ENCODE measurements around the gene TCF4.

Gene TCF4

DNA sequence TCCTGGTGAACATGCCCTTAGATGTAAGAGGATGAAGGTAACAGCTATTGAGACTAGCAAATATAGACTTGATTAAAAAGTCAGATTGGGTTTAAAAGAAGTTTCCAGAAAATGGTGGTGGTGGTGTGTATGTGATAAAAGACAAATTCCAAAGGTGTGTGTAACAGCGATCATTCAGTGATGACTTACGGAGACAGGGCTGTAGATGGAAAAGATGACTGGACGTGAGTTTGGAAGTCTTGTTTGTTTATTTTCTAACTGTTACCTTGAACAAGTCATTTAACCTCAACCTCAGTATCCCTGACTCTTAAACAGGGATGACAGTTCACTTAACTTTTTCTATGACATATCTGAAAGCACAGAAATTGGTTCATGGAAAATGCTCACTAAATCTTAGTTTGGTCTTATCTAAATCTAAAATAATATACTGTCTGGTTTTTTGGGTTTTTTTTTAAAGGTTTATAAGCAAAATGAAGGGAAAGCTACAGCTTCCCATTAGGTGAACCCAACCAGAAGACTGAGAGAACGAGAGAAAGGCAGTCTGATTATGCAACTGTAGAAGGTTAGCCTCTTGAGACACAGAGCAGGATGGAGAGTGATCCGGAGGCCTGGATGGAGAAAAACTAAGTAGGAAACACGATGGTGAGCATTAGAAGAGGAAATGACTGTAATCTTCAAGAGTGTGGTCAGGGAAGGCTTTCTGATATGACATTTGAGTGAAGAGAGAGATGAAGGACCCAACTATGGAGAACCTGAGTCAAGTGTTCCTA is 71.9 kb downstream of the TCF4 start:
- peaks cover 75% of the 10 kb centered on the region for H3K79me2 ChIP-seq (ENCODE audit: control insufficient read depth, low read length)
- H3F3A ChIP-seq (ENCODE audit: control insufficient read depth, insufficient read depth), result peaks cover 7% of the 10 kb centered on the region
- no peaks in the 10 kb centered on the region for H3K27me3 ChIP-seq (ENCODE audit: control insufficient read depth, low read length)
- no peak overlapping the region for H3K27ac ChIP-seq (ENCODE audit: low read depth, low read length)
- TF ChIP-seq, protein P1, sequence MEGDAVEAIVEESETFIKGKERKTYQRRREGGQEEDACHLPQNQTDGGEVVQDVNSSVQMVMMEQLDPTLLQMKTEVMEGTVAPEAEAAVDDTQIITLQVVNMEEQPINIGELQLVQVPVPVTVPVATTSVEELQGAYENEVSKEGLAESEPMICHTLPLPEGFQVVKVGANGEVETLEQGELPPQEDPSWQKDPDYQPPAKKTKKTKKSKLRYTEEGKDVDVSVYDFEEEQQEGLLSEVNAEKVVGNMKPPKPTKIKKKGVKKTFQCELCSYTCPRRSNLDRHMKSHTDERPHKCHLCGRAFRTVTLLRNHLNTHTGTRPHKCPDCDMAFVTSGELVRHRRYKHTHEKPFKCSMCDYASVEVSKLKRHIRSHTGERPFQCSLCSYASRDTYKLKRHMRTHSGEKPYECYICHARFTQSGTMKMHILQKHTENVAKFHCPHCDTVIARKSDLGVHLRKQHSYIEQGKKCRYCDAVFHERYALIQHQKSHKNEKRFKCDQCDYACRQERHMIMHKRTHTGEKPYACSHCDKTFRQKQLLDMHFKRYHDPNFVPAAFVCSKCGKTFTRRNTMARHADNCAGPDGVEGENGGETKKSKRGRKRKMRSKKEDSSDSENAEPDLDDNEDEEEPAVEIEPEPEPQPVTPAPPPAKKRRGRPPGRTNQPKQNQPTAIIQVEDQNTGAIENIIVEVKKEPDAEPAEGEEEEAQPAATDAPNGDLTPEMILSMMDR (IDR thresholded peaks at IDR 0.05; ENCODE audit: low read depth, low read length, poor library complexity, severe bottlenecking), result no peak
- no peak for TF ChIP-seq EZH2phosphoT487 (IDR thresholded peaks at IDR 0.05; ENCODE audit: borderline replicate concordance, low read length)
- no peak overlapping the region for H3K4me2 ChIP-seq (ENCODE audit: low read length)
- peaks cover 83% of the 10 kb centered on the region for H3K4me1 ChIP-seq (ENCODE audit: control insufficient read depth, low read length)
- no peaks in the 10 kb centered on the region for H4K20me1 ChIP-seq (ENCODE audit: control insufficient read depth, insufficient read depth, low read depth, low read length)
- no peaks in the 10 kb centered on the region for H3K9me3 ChIP-seq (ENCODE audit: control insufficient read depth, insufficient read depth, low read length)
- no peaks in the 10 kb centered on the region for H3K9me2 ChIP-seq (replicated peaks; ENCODE audit: control insufficient read depth, low read length)
- H3K36me3 ChIP-seq (ENCODE audit: control insufficient read depth, low read length), result peaks cover 7% of the 10 kb centered on the region
- H3K4me3 ChIP-seq (ENCODE audit: low read length), result no peak overlapping the region

DNA sequence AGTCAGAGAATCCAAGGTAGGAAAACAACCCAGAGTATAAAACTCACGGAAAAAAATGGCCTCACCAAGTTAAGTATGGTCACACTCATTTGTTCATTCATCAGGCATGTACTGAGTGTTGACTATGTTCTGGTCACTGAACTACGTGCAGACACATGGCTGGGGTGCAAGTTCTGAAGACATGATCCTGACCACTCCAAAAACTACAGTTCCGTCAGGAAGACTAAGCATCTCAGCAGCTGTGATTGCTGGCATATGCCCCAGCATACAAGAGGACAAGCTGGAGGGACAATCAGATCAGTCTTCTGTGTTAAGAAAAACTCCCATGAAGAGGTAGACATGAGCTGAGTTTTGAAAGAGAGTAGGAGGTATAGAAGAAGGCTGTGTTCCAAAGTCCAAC is 72.8 kb downstream of the TCF4 start:
- H3F3A ChIP-seq (ENCODE audit: control insufficient read depth, insufficient read depth), result peaks cover 14% of the 10 kb centered on the region
- peaks cover 74% of the 10 kb centered on the region for H3K79me2 ChIP-seq (ENCODE audit: control insufficient read depth, low read length)
- no peaks in the 10 kb centered on the region for H3K27me3 ChIP-seq (ENCODE audit: control insufficient read depth, low read length)
- no peaks in the 10 kb centered on the region for H4K20me1 ChIP-seq (ENCODE audit: control insufficient read depth, insufficient read depth, low read depth, low read length)
- no peaks in the 10 kb centered on the region for H3K9me2 ChIP-seq (replicated peaks; ENCODE audit: control insufficient read depth, low read length)
- H3K9me3 ChIP-seq (ENCODE audit: control insufficient read depth, insufficient read depth, low read length), result no peaks in the 10 kb centered on the region
- H3K36me3 ChIP-seq (ENCODE audit: control insufficient read depth, low read length), result peaks cover 7% of the 10 kb centered on the region
- H3K27ac ChIP-seq (ENCODE audit: low read depth, low read length), result no peak overlapping the region
- H3K4me3 ChIP-seq (ENCODE audit: low read length), result no peak overlapping the region
- H3K4me2 ChIP-seq (ENCODE audit: low read length), result no peak overlapping the region
- TF ChIP-seq, protein P1 (IDR thresholded peaks at IDR 0.05; ENCODE audit: low read depth, low read length, poor library complexity, severe bottlenecking), result no peak
- no peak for TF ChIP-seq EZH2phosphoT487 (IDR thresholded peaks at IDR 0.05; ENCODE audit: borderline replicate concordance, low read length)
- peaks cover 84% of the 10 kb centered on the region for H3K4me1 ChIP-seq (ENCODE audit: control insufficient read depth, low read length)

DNA sequence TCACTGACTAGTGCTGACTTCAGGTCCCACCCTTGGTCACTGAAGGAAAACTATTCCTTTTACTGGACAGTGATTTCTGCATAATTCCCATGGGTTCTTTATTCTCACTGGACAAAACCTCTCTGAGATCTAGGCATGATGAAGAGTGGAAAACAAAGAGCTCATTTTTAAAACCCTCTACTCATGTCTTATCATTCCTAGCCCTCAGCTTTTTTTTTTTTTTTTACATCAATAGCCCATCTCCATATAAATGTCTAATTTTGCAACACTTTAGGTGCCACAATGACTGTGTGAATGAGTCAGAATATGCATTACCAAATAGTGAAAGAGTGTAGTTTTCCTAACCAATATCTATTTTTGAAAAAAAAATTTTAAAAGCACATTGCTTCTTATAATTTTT is 74.8 kb downstream of the TCF4 start:
- Histone ChIP-seq H3K4me2 (ENCODE audit: low read length) (no peak overlapping the region), H3K9me2 (replicated peaks; ENCODE audit: control insufficient read depth, low read length) (no peaks in the 10 kb centered on the region), H3K4me3 (ENCODE audit: low read length) (no peak overlapping the region), H3K79me2 (ENCODE audit: control insufficient read depth, low read length) (peaks cover 76% of the 10 kb centered on the region), H3K36me3 (ENCODE audit: control insufficient read depth, low read length) (peaks cover 4% of the 10 kb centered on the region), H3K27me3 (ENCODE audit: control insufficient read depth, low read length) (no peaks in the 10 kb centered on the region), H3K4me1 (ENCODE audit: control insufficient read depth, low read length) (peaks cover 85% of the 10 kb centered on the region), H3K27ac (ENCODE audit: low read depth, low read length) (no peak overlapping the region), H4K20me1 (ENCODE audit: control insufficient read depth, insufficient read depth, low read depth, low read length) (no peaks in the 10 kb centered on the region), H3F3A (ENCODE audit: control insufficient read depth, insufficient read depth) (peaks cover 16% of the 10 kb centered on the region), H3K9me3 (ENCODE audit: control insufficient read depth, insufficient read depth, low read length) (no peaks in the 10 kb centered on the region)
- TF ChIP-seq, protein P1 (IDR thresholded peaks at IDR 0.05; ENCODE audit: low read depth, low read length, poor library complexity, severe bottlenecking), result no peak
- TF ChIP-seq EZH2phosphoT487 (IDR thresholded peaks at IDR 0.05; ENCODE audit: borderline replicate concordance, low read length), result no peak

Measured in DOHH2 (cell line).